Amniotic epithelial cell (primary cell): ENCODE measurements around the gene EPB41L4B.
A peak's percentile ranks its signal among the peaks of the same experiment; 100 is the strongest.
"Not testable (repeated sequence)": the region's sequence is repeated elsewhere in the genome, so short reads cannot be mapped to it uniquely, and the experiment has no call there.

ENCODE experiments used
- DNase-seq: peaks from one replicate; pipeline ENCODE4 v3.0.0-alpha.2; 2010; ENCODE audit warnings: low read depth

Gene EPB41L4B

DNA sequence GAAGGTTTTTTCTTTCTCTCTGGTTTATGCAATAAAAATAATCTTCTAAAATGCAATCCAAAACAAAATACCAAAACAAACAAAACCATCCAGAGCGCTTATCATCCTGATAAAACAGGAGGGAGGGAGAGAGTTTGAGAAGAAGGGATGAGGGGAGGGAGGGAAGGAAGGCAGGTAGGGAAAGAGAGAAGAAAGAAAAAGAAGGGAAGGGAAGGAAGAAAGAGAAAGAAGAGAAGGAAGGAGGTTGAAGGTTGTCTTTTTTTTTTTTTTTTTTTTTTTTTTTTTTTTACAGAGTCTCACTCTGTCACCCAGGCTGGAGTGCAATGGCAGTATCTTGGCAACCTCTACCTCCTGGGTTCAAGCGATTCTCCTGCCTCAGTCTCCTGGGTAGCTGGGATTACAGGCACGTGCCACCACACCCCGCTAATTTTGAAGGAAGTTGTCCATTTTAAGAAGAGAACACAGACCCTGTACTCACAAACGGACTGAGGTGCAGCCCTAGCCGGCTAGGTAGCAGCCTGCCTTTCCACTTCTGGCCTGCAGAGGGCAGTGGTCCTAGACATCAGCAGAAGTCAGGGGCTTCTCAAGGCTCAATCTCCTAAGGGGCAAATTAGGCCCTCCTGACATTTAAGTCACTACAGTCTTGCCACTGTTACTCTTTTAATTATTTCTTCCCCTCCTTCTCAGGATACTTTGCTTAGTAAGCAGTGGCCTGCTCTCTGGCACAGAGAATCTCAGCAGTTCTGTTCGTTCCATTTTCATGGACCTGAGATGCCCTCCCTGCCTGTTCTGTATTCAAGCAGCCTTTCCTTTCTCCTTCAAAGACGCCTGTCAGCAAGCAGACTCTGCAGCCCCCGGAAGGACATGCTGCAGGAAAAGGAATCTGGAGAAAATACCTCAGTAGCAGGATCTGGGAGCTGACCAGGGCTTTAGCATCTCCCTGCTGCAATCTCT is 76.4 kb downstream of the EPB41L4B start:
- peak; percentile 55 for DNase-seq

DNA sequence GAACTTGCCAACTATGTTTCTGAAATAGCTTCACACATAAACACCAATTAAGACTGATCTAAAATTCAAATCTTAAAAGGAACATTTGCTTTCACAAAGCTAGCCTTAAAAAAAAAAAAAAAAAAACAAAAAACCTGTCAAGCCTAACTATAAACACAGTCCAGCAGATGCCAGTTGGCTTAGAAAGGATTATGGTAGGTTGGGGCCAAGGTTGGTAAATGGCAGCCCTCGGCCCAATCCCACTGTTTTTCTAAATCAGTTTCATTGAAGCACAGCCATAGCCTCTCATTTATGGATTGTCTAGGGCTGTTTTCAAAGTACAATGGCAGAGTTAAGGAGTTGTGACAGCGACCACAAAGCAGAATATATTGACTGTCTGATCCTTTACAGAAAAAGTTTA is 78.1 kb downstream of the EPB41L4B start:
- no peak for DNase-seq

DNA sequence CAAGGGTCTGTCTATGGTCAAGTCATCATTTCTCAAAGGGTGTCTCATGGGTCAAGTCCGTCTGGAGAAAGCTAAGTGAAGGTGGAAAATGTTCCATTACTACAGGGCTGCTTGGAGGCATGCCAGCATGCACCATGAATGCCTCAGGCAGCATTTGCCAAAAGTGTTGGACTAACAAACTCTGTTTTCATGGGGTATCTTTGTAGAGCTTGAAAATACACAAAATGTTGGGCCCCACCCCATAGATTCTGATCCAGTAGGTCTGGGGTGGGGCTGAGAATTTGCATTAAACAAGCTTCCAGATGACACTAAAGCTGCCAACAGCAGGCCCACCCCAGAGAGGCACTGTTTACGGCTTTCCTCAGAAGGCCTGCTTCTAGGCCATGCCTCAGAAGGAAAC is 78.8 kb downstream of the EPB41L4B start:
- DNase-seq, result no peak

- DNase-seq, result no peak
Measured at GRCh38 chr9:109241207-109241606, 79.7 kb downstream of the EPB41L4B start.

DNA sequence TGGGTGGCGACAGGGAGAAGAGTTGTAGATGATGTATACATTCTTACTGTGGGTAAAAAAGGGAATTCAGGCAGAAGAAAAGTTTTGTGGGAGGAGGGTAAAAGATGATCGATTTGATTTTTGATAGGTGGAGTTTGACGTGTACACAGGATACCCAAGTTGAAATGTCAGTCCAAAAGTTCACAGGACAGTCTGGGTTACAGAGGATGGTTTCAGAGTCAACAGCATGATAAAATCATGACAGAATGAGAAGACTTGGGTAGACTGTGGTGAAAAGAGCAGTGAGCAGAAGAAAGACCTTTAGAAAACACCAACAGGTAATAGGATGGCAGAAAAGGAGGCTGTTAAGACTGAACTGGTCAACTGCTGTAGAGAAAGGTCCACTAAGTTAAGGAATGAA is 81.6 kb downstream of the EPB41L4B start:
- no peak for DNase-seq

DNA sequence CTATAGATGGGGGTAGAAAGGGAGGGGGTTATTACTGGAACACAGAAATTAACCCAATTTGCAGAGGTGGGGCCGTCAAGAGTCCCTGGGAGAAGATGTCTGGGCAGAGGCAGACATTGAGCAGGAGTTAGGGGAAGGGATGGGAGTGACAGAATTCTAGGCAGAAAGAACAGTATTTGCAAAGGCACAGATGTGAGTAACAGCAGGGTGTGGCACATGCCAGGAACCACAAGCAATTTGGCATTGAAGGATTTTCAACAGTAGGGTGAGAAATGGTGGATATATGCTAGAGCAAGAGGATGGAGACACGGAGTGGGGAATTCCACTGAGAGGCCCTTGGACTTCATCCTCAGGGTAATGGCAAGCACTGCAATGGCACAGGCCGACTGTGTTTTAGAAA is 82.2 kb downstream of the EPB41L4B start:
- peak; percentile 21 for DNase-seq

GRCh38 chr9:109238125-109238524 is 82.7 kb downstream of the EPB41L4B start:
- no peak for DNase-seq

DNA sequence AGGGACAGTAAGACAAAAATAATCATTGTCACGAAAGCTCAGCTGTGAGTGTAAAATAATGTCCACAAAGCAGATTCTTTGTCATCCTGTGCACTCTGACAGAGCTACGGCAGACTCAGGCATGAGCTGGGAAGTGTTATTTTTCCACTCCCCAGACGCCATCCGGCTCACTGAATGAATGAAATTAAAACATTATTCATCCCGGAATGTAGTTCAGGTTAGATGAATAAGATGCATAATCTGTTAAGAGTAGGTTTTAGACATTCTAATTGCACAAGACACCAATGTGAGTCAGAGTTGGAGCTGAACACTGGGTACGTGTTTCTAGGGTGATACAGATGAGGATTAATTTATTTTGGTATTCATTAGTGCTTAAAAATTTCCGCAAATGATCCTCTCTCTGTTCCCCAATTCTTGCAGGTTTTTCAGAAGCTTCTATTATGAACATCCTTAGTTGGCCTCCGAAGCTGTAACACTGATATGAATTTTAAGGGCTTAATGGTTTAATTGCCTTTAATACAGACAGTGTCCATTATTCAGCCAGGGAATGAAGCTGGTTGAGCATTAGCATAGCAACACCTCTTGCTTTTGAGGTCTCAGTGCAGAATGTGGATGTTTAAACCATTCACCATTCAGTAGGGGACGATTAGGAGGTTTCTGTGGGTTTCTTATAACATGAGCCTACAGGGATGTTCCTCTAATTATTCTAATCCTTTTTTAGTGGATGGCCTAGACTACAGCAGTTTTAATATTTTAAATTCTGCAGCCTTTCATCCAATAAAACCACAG is 88.2 kb downstream of the EPB41L4B start:
- DNase-seq, result peak; percentile 88

GRCh38 chr9:109231593-109231992 is 89.3 kb downstream of the EPB41L4B start:
- DNase-seq, result no peak

- no peak for DNase-seq
Measured at GRCh38 chr9:109230277-109230676, 90.6 kb downstream of the EPB41L4B start.

- no peak for DNase-seq
Measured at GRCh38 chr9:109229682-109230081, 91.2 kb downstream of the EPB41L4B start.

DNA sequence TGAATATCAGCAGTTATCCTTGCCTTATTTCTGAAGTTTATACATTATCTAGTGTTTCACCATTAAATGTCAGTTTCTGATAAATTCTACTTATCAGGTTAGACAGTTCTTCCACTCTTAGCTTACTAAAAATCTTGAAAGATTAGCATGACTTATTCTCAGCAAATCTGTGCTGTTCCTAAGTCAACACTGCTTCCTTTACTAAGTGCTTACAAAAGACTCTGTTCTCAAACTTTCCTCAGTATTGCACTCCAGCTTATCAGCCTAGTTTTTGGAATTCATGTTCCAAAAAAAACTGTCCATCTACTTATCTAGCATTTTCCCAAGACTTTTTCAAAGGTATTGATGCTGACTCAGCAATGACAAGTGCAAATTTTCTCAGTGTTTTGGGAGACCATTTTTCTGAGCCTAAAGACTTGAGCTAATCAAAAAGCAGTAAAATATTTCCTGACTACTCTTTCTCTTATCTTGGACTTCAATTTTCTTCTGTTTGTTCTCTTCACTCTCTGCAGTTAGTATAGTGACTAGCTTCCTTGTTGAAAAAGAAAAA is 92.7 kb downstream of the EPB41L4B start:
- no peak for DNase-seq

- no peak for DNase-seq
Measured at GRCh38 chr9:109225629-109226028, 95.2 kb downstream of the EPB41L4B start.

DNA sequence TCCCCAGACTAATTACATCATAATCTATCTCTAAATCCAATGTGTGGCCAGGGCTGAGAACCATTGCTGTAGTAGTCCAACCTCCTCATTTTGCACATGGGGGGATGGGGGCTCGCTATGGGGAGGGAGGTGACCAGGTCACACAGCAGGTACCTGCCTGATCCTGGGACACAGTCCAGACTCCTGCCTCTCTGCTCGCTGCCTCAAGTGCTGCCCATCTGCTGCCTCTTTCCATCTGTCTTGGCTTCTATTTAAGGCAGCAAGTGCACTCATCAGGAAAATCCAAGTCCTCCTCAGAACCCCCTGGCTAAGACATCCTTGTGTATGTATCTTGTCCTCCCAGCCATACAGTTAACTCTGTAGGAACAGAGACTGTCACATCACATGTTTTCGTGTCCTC is 96.1 kb downstream of the EPB41L4B start:
- DNase-seq, result no peak

DNA sequence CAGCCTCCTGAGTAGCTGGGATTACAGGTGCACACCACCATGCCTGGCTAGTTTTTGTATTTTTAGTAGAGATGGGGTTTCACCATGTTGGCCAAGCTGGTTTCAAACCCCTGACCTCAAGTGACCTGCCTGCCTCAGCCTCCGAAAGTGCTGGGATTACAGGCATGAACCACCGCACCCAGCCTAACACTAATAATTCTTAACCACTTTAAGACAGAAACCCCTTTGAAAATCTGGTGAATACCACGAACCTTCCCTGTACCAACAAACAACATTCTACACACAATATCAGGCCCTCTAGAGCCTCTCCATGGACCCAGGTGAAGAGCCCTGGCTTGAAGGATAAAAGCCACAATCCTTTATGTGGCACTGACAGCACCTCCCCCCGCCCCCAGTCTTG is 102.6 kb downstream of the EPB41L4B start:
- not testable (repeated sequence) for DNase-seq

DNA sequence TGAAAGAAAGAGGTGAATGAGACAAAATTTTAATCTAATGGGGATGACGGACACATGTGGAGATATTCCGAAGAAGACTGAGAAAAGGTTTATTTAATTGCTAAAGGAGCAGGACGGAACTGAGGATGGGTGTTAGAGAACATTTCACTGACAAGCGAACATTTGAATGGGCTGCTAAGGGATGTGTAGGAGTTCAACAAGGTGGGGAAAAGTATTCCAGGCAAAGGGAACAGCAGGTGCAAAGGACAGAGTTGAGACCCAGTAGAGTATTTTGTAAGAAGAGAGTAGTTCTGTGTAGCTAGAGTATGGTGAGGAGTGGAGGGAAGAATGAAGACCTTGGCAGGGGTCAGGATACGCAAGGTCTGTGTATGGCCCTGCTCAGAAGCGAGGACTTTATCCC is 106.4 kb downstream of the EPB41L4B start:
- DNase-seq, result no peak

- peak; percentile 32 for DNase-seq
Measured at GRCh38 chr9:109213285-109214121, 107.4 kb downstream of the EPB41L4B start.

DNA sequence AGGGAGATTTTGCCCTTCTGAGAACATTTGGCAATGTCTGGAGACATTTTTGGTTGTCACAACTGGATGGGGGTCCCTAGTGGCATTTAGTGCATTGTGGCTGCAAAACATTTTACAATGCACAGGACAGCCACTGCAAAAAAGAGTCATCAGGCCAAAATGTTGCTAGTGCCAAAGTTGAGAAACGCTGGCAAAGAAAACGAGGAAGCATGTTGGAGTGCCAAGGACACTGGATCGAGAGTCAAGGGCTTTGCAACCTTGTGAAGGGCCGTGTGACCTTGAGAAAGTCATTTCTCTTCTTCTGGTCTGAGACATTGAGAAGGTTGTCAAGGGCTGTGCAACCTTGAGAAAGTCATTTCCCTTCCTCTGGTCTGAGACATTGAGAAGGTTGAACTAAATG is 108.1 kb downstream of the EPB41L4B start:
- DNase-seq, result no peak

- DNase-seq, result no peak
Measured at GRCh38 chr9:109206670-109207069, 114.2 kb downstream of the EPB41L4B start.

- no peak for DNase-seq
Measured at GRCh38 chr9:109205526-109205925, 115.3 kb downstream of the EPB41L4B start.

DNA sequence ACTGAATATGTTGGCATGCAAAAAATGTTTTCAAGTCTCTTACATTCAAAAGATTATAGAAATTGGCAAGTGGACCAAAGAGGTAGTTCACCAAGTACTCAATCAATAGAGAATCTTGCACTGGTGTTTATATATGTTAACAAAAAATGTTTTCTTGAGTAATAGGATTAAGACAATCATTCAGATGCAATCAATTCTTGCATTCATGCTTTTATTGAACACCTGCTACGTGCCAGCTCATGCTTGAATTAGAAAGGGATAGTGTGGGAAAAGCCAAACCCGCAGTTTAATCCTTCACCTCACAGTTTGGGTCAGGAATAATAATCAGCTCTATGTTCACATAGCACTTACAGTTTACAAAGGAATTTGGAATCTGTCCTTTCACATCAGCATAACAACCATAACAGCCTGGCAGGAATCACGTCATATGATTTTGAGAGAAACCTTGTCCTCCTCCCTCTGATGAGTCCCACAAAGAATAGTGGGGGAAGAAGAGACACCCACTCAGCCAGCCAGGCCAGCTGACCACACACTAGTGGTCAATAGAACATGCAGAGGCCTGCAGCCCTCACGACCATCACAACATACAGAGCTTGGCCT is 117.0 kb downstream of the EPB41L4B start:
- no peak for DNase-seq
